HG03097 (cell line): ENCODE measurements around the gene SLC6A7.

Experiments used
- ATAC-seq: cut with Tn5 transposase; IDR thresholded peaks from one replicate; pipeline ENCODE4 v1.9.1; 2021; ENCODE audit not compliant: unreplicated experiment, low FRiP score

Gene SLC6A7

GRCh38 chr5:150188146-150188842 lies 1.6 kb upstream of the SLC6A7 start:
- no peak for ATAC-seq

GRCh38 chr5:150189326-150189725 lies 536 bp upstream of the SLC6A7 start:
- ATAC-seq: no peak

- ATAC-seq: no peak
These were observed 679 bp downstream of the SLC6A7 start for GRCh38 chr5:150190503-150190979.

GRCh38 chr5:150190987-150191386 lies 1.1 kb downstream of the SLC6A7 start:
- ATAC-seq: no peak

- ATAC-seq: no peak
These were observed 2.6 kb downstream of the SLC6A7 start for GRCh38 chr5:150192462-150192861.

GRCh38 chr5:150195736-150196485 lies 6.0 kb downstream of the SLC6A7 start:
- no peak for ATAC-seq

- ATAC-seq: no peak
These were observed 6.7 kb downstream of the SLC6A7 start for GRCh38 chr5:150196514-150196913.

- ATAC-seq: no peak
These were observed 7.1 kb downstream of the SLC6A7 start for GRCh38 chr5:150196986-150197385.

GRCh38 chr5:150197476-150197875 lies 7.6 kb downstream of the SLC6A7 start:
- ATAC-seq: no peak

GRCh38 chr5:150202501-150202900 lies 12.6 kb downstream of the SLC6A7 start:
- ATAC-seq: no peak

- no peak for ATAC-seq
These were observed 14.1 kb downstream of the SLC6A7 start for GRCh38 chr5:150203832-150204589.

GRCh38 chr5:150204590-150204960 lies 14.7 kb downstream of the SLC6A7 start:
- no peak for ATAC-seq

- ATAC-seq: no peak
These were observed 16.4 kb downstream of the SLC6A7 start for GRCh38 chr5:150206098-150206778.

- ATAC-seq: no peak
These were observed 16.9 kb downstream of the SLC6A7 start for GRCh38 chr5:150206779-150207115.

- no peak for ATAC-seq
These were observed 18.6 kb downstream of the SLC6A7 start for GRCh38 chr5:150208187-150209098.

GRCh38 chr5:150209099-150209635 lies 19.3 kb downstream of the SLC6A7 start:
- no peak for ATAC-seq

- no peak for ATAC-seq
These were observed 20.8 kb downstream of the SLC6A7 start for GRCh38 chr5:150210644-150211043.

- no peak for ATAC-seq
These were observed 21.5 kb downstream of the SLC6A7 start for GRCh38 chr5:150211156-150212030.

GRCh38 chr5:150213530-150213929 lies 23.7 kb downstream of the SLC6A7 start:
- ATAC-seq: no peak
